ENCODE measurements around the gene SERPINE1. TPM values are rescaled to one million over a fixed set of nuclear protein-coding genes. Genes with fewer than 3 reads are reported as not detected.

The SERPINE1 gene
- total RNA-seq, 1 donor from 2014 or later = 68.3 TPM

DNA sequence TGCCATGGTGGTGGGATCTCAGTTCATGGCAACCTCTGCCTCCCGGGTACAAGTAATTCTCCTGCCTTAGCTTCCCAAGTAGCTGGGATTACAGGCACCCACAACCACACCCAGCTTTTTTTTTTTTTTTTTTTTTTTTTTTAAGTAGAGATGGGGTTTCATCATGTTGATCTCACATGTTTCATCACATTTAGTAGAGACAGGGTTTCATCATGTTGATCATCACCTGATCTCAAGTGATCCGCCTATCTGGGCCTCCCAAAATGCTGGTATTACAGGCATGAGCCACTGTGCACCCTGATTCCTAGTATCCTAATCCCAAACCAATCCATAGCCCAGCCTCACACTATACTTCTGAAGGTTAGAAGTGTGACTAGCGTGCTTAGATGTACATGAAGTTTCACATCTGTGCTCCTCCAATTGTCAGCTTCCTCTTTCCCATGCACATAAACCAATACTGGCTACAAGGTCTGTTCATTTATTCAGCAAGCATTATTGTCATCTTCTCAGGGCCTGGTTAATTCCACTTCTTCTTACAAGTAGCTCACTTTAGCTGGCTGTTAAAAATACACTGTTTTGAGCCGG is 60.0 kb downstream of the SERPINE1 start:
- DNase-seq (ENCODE audit: low read depth in 2 of 2) = no peak

Other genes with a start within 250 kb of the SERPINE1 start
- gene UFSP1, start 237.4 kb upstream of the SERPINE1 start, total RNA-seq = 1.5 and 2.2 TPM in 2 replicates
- gene ACHE, start 231.2 kb upstream of the SERPINE1 start, total RNA-seq = 1.7 and 3.4 TPM in 2 replicates
- gene MUC3A, start 177.6 kb upstream of the SERPINE1 start, total RNA-seq = not detected in 2 replicates
- gene MUC12, start 157.5 kb upstream of the SERPINE1 start, total RNA-seq = not detected in 2 replicates
- gene MUC17, start 107.0 kb upstream of the SERPINE1 start, total RNA-seq = not detected in 2 replicates
- 9.2 and 18.3 TPM in 2 replicates for gene TRIM56, start 41.6 kb upstream of the SERPINE1 start, total RNA-seq
- gene AP1S1, start 27.4 kb downstream of the SERPINE1 start, total RNA-seq = 110 and 155 TPM in 2 replicates
- not detected in 2 replicates for gene VGF, start 38.5 kb downstream of the SERPINE1 start, total RNA-seq
- gene NAT16, start 53.2 kb downstream of the SERPINE1 start, total RNA-seq = not detected in 2 replicates
- not detected in 2 replicates for gene MOGAT3, start 73.9 kb downstream of the SERPINE1 start, total RNA-seq
- 34.4 and 38.3 TPM in 2 replicates for gene PLOD3, start 90.5 kb downstream of the SERPINE1 start, total RNA-seq
- 74.6 and 82.6 TPM in 2 replicates for gene ZNHIT1, start 91.1 kb downstream of the SERPINE1 start, total RNA-seq
- 1.3 and 3.2 TPM in 2 replicates for gene CLDN15, start 110.7 kb downstream of the SERPINE1 start, total RNA-seq
- gene FIS1, start 118.0 kb downstream of the SERPINE1 start, total RNA-seq = 151 and 158 TPM in 2 replicates
- 9.5 and 10.0 TPM in 2 replicates for gene IFT22, start 194.7 kb downstream of the SERPINE1 start, total RNA-seq
- under 0.01 TPM in 1 of 2 replicates, not detected in the other for gene COL26A1, start 235.8 kb downstream of the SERPINE1 start, total RNA-seq

All from lung microvascular endothelial cell (primary cell).